Upper lobe of left lung (tissue), 4 donors: ENCODE results near the gene PCK2.

ENCODE experiments used
- EP300 ChIP-seq, 4 donors: sonication (generic); formaldehyde crosslinking; IDR thresholded peaks; one replicate each; pipeline ENCODE4 v1.5.1; 2017; ENCODE audit warnings: antibody characterized with exemption in 4 of 4, control low read depth in 2 of 4
- POLR2A ChIP-seq, 4 donors: fragments of 450-650 bp; IDR thresholded peaks; one replicate each; pipeline ENCODE4 v1.5.1; 2016 to 2017; ENCODE audit warnings: antibody characterized with exemption in 4 of 4, mild to moderate bottlenecking in 2 of 4
- TF ChIP-seq, protein P1 (sequence below), 6 experiments: fragments of 450-650 bp in 4 of 6; fragments of 200-600 bp in 2 of 6; sonication (generic) in 2 of 6; IDR thresholded peaks; one replicate each; pipeline ENCODE4 v1.5.1; 2016 to 2019; ENCODE audit warnings: antibody characterized with exemption in 6 of 6

DNA sequence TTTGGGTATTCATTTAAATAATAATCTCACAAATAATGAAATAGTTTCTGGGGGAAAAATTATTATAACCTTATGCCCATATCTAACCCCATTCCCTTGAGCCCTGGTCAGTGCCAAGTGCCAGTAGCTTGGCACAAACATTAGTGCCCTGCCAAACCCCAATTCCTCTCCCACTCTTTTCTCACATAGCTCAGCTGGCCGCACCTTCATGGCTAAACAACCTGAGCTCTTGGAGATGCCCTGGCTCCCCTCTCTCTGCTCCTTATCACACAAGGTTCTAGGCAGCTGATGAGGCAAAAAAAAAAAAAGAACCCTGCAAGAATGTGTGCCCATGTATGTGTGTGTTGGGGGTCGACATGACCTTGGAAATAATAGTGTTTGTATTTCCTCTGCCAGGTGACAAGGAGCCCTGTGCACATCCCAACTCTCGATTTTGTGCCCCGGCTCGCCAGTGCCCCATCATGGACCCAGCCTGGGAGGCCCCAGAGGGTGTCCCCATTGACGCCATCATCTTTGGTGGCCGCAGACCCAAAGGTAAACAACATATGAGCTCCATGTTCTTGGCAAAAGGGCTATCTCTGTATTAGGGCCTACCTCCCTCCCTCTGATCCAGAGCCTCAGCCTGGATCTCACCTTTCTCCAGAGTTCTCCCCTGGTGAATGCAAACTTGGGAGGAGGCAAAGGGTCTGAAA is 8.4 kb downstream of the PCK2 start:
- no peak for TF ChIP-seq EP300 (IDR thresholded peaks at IDR 0.05)
- TF ChIP-seq, protein P1, sequence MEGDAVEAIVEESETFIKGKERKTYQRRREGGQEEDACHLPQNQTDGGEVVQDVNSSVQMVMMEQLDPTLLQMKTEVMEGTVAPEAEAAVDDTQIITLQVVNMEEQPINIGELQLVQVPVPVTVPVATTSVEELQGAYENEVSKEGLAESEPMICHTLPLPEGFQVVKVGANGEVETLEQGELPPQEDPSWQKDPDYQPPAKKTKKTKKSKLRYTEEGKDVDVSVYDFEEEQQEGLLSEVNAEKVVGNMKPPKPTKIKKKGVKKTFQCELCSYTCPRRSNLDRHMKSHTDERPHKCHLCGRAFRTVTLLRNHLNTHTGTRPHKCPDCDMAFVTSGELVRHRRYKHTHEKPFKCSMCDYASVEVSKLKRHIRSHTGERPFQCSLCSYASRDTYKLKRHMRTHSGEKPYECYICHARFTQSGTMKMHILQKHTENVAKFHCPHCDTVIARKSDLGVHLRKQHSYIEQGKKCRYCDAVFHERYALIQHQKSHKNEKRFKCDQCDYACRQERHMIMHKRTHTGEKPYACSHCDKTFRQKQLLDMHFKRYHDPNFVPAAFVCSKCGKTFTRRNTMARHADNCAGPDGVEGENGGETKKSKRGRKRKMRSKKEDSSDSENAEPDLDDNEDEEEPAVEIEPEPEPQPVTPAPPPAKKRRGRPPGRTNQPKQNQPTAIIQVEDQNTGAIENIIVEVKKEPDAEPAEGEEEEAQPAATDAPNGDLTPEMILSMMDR (IDR thresholded peaks at IDR 0.05) = no peak
- TF ChIP-seq POLR2A (IDR thresholded peaks at IDR 0.05) = no peak
